Cardiac muscle cell (in vitro differentiated cells and primary cell): Measurements from ENCODE around the gene CD40LG. TPM values are rescaled to one million over a fixed set of nuclear protein-coding genes. Genes with fewer than 3 reads are reported as not detected.

Experiments
- DNase-seq, 2 donors: peaks; one replicate each; pipeline versions ENCODE4 v3.0.0 to v3.0.0-alpha.2; 2010 to 2017; ENCODE audit warnings: low read depth in 1 of 2, low spot score in 1 of 2
- H3K27ac ChIP-seq: fragments of 200-600 bp; sonication (generic); 2 replicates; pipeline ENCODE4 v1.5.1; 2016
- H3K27me3 ChIP-seq: fragments of 200-600 bp; sonication (generic); 2 replicates; pipeline ENCODE4 v1.6.0; 2016; ENCODE audit warnings: control low read depth
- H3K36me3 ChIP-seq: fragments of 200-600 bp; sonication (generic); 2 replicates; pipeline ENCODE4 v1.5.1; 2016; ENCODE audit warnings: control low read depth
- H3K4me1 ChIP-seq: fragments of 200-600 bp; sonication (generic); 2 replicates; pipeline ENCODE4 v1.8.1; 2017; ENCODE audit warnings: low read depth, mild to moderate bottlenecking, mixed run types
- H3K4me3 ChIP-seq: fragments of 200-600 bp; sonication (generic); 2 replicates; pipeline ENCODE4 v1.5.1; 2016; ENCODE audit warnings: mild to moderate bottlenecking
- H3K9me3 ChIP-seq: fragments of 200-600 bp; sonication (generic); 2 replicates; pipeline ENCODE4 v1.5.1; 2017; ENCODE audit warnings: low read depth, mild to moderate bottlenecking, control low read depth
- CTCF ChIP-seq: IDR thresholded peaks from 2 replicates; pipeline ENCODE4 v1.5.1; 2012; ENCODE audit warnings: low read depth, mild to moderate bottlenecking, low read length
- polyA plus RNA-seq: library from polyadenylated mRNA; unstranded; fragments of >200 nt; fragmentation: Nextera tagmentation; extraction: Ambion mirVana; gene quantifications from 2 replicates; pipeline ENCODE4 v1.2.1, GENCODE V29; 2016
- total RNA-seq: library from RNA; depleted of rRNA; stranded (reverse); fragments of >200 nt; gene quantifications from 2 replicates; pipeline ENCODE4 v1.2.3, GENCODE V29; 2016

CD40LG gene
- total and polyA plus RNA-seq, 2 experiments from 2014 or later = not detected

DNA sequence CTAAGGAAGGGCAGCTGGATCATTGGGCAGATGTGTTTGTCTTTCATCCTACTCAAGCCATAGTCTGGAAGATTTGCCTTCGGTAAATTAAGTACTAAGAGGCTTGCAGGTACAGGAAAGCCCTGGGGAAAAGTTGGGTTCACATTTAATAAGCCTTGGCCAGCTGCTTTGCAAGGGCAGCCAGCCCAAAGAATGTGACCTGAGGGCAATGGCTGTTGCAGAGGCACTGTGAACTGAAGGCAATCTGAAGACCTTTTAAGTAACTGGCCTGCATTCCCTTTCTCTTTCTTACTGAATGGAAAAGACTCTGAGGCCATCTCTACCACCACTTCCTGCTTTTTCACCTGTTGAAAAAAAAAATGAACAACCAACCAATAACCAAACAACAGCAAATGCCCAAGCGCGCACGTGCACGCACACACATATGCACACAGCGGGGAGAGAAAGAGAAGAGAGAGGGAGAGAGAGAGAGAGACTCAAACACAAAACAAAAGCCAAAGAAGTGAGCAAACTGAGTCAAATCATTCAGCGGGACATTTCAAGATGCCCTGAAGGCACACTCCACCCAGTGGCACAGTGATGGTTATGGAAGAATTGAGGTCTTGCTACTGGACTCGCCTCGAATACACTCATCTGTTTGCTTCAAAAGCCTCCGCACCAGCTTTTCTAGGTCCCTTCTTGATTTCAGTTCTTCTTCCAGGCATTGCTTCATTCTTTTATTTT lies 19.6 kb downstream of the CD40LG start:
- Histone ChIP-seq H3K36me3 (no peaks in the 10 kb centered on the region), H3K27me3 (no peaks in the 10 kb centered on the region), H3K4me3 (no peak overlapping the region), H3K9me3 (no peaks in the 10 kb centered on the region), H3K4me1 (no peaks in the 10 kb centered on the region), H3K27ac (no peak overlapping the region)
- no peak for TF ChIP-seq CTCF
- no peak for DNase-seq

DNA sequence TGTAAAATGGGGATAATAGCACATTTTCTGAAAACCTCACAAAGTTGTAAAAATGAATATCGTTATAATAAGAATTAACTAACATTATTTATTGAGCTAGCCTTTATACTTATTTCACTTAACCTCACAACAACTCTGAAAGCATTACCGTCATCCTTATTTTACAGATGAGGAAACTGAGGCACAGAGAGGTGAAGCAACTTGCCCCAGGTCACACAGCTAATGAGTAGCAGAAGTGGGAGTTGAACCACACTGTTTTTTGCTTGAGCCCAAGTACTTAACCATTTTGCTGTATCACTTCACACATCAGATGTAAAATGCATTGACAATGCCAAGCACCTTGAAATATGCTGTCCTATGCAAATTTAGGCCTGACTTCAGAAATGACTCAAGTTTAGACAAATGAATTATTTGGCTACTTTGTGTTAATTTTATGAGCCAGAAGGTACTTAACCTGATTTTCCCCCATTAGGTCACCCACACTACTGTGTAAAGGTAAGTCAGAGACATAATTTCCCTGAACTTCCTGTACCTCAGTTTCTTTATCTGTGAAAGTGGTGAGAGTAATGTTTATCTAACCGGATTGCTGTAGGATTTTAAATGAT lies 23.1 kb downstream of the CD40LG start:
- TF ChIP-seq CTCF = no peak
- H3K27me3 ChIP-seq = no peaks in the 10 kb centered on the region

GRCh38 chrX:136674270-136674985 lies 26.5 kb downstream of the CD40LG start:
- no peaks in the 10 kb centered on the region for H3K9me3 ChIP-seq

More for the DNA sequence above, 23.1 kb downstream of the CD40LG start:
- H3K27ac ChIP-seq = no peak overlapping the region
- H3K4me3 ChIP-seq = no peak overlapping the region
- DNase-seq = no peak
- no peaks in the 10 kb centered on the region for H3K36me3 ChIP-seq
- H3K4me1 ChIP-seq = no peaks in the 10 kb centered on the region
- no peaks in the 10 kb centered on the region for H3K9me3 ChIP-seq

DNA sequence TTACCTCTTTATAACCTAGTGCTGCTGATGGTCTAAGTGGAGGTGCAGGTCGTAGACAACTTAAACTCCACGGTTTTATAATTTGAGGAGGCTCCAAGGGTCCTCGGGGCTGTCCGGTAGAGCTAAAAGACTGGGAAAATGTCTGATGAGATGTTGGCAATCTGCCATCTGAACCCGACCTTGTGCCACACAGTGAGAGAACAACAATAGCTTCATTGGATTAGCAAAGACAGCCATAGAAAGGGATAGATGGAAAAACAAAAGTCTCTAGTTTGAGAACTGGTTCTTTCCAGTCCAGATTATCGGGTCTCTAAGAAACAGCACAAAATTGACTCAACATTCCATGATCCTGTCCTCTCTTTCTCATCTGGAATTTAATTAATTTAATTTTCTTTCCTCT lies 31.6 kb downstream of the CD40LG start:
- no peaks in the 10 kb centered on the region for H3K9me3 ChIP-seq
- H3K27ac ChIP-seq = no peak overlapping the region
- no peak for TF ChIP-seq CTCF
- no peaks in the 10 kb centered on the region for H3K27me3 ChIP-seq
- no peak overlapping the region for H3K4me3 ChIP-seq
- no peaks in the 10 kb centered on the region for H3K36me3 ChIP-seq
- DNase-seq = no peak
- H3K4me1 ChIP-seq = no peaks in the 10 kb centered on the region

More at GRCh38 chrX:136674270-136674985, 26.5 kb downstream of the CD40LG start:
- Histone ChIP-seq H3K36me3 (no peaks in the 10 kb centered on the region), H3K27ac (no peak overlapping the region), H3K4me3 (no peak overlapping the region), H3K4me1 (no peaks in the 10 kb centered on the region), H3K27me3 (no peaks in the 10 kb centered on the region)
- DNase-seq = no peak
- TF ChIP-seq CTCF = no peak

- Histone ChIP-seq H3K4me1 (no peaks in the 10 kb centered on the region), H3K27me3 (no peaks in the 10 kb centered on the region), H3K36me3 (no peaks in the 10 kb centered on the region), H3K27ac (no peak overlapping the region), H3K9me3 (no peaks in the 10 kb centered on the region), H3K4me3 (no peak overlapping the region)
- TF ChIP-seq CTCF = no peak
- no peak for DNase-seq
Measured at GRCh38 chrX:136684120-136684519, 36.2 kb downstream of the CD40LG start.
